Measurements from ENCODE around the gene DOCK3. TPM values are rescaled to one million over a fixed set of nuclear protein-coding genes. Genes with fewer than 3 reads are reported as not detected.

Gene DOCK3
- total RNA-seq, 1 experiment from 2014 or later, result 0.47 TPM

- intact Hi-C loops (cut with micrococcal nuclease; ENCODE audit: unreplicated experiment), result no loop called here
- ChIA-PET POLR2A (ENCODE audit: low non-redundant PET) (no interaction called here), CTCF (no interaction called here)
- no peak for DNase-seq (ENCODE audit: low spot score)
- Histone ChIP-seq H3K27me3 (replicated peaks; ENCODE audit: insufficient read depth, low read depth, low read length, poor library complexity) (no peaks in the 10 kb centered on the region), H3K9me3 (ENCODE audit: low read depth, low read length, poor library complexity, severe bottlenecking) (no peaks in the 10 kb centered on the region), H3K27ac (ENCODE audit: low read depth, low read length, poor library complexity, severe bottlenecking) (no peak overlapping the region), H3K36me3 (ENCODE audit: insufficient read depth, low read length, poor library complexity, severe bottlenecking) (no peaks in the 10 kb centered on the region), H3K4me3 (ENCODE audit: low read depth, low read length, poor library complexity, severe bottlenecking) (no peak overlapping the region), H3K4me1 (ENCODE audit: insufficient read depth, low read length, poor library complexity, severe bottlenecking) (no peaks in the 10 kb centered on the region)
- BruUV-seq (replicated peaks), result no TSS peak
- no peak for TF ChIP-seq EZH2 (IDR thresholded peaks at IDR 0.05; ENCODE audit: borderline replicate concordance, low read depth, low read length, poor library complexity, severe bottlenecking)
- TF ChIP-seq, protein P1, sequence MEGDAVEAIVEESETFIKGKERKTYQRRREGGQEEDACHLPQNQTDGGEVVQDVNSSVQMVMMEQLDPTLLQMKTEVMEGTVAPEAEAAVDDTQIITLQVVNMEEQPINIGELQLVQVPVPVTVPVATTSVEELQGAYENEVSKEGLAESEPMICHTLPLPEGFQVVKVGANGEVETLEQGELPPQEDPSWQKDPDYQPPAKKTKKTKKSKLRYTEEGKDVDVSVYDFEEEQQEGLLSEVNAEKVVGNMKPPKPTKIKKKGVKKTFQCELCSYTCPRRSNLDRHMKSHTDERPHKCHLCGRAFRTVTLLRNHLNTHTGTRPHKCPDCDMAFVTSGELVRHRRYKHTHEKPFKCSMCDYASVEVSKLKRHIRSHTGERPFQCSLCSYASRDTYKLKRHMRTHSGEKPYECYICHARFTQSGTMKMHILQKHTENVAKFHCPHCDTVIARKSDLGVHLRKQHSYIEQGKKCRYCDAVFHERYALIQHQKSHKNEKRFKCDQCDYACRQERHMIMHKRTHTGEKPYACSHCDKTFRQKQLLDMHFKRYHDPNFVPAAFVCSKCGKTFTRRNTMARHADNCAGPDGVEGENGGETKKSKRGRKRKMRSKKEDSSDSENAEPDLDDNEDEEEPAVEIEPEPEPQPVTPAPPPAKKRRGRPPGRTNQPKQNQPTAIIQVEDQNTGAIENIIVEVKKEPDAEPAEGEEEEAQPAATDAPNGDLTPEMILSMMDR (conservative IDR thresholded peaks at IDR 0.05; ENCODE audit: low read depth, low read length), result no peak
Observed at GRCh38 chr3:50637945-50638344, 36.8 kb upstream of the DOCK3 start.

GRCh38 chr3:50639055-50639494 lies 35.7 kb upstream of the DOCK3 start:
- H3K9me3 ChIP-seq (ENCODE audit: low read depth, low read length, poor library complexity, severe bottlenecking), result no peaks in the 10 kb centered on the region
- no peak overlapping the region for H3K4me3 ChIP-seq (ENCODE audit: low read depth, low read length, poor library complexity, severe bottlenecking)
- H3K36me3 ChIP-seq (ENCODE audit: insufficient read depth, low read length, poor library complexity, severe bottlenecking), result no peaks in the 10 kb centered on the region
- no peaks in the 10 kb centered on the region for H3K4me1 ChIP-seq (ENCODE audit: insufficient read depth, low read length, poor library complexity, severe bottlenecking)
- DNase-seq (ENCODE audit: low spot score), result no peak
- TF ChIP-seq, protein P1 (conservative IDR thresholded peaks at IDR 0.05; ENCODE audit: low read depth, low read length), result no peak
- no peak for TF ChIP-seq EZH2 (IDR thresholded peaks at IDR 0.05; ENCODE audit: borderline replicate concordance, low read depth, low read length, poor library complexity, severe bottlenecking)
- no TSS peak for BruUV-seq (replicated peaks)
- CTCF ChIA-PET, result no interaction called here
- H3K27me3 ChIP-seq (replicated peaks; ENCODE audit: insufficient read depth, low read depth, low read length, poor library complexity), result no peaks in the 10 kb centered on the region
- intact Hi-C loops (cut with micrococcal nuclease; ENCODE audit: unreplicated experiment), result no loop called here
- POLR2A ChIA-PET (ENCODE audit: low non-redundant PET), result no interaction called here
- H3K27ac ChIP-seq (ENCODE audit: low read depth, low read length, poor library complexity, severe bottlenecking), result no peak overlapping the region

DNA sequence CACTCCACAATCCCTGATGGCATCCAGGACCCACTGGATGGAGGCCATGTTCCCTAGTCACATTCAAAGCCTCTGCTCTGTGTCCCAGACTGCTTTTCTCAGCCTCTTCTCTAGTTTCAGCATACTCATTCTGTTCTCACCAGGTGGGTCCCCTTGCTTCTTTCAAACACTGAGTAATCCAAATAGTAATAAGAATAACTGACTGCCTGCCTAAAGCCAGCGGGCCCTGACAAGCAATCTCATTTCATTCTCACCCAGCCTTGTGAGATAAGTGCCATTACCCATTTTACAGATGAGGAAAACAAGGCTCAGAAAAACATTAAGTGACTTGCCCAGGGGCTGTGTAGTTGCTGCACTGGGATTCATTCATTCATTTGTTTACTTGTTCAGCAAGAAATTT lies 32.3 kb upstream of the DOCK3 start:
- TF ChIP-seq, protein P1 (conservative IDR thresholded peaks at IDR 0.05; ENCODE audit: low read depth, low read length), result no peak
- TF ChIP-seq EZH2 (IDR thresholded peaks at IDR 0.05; ENCODE audit: borderline replicate concordance, low read depth, low read length, poor library complexity, severe bottlenecking), result no peak
- H3K27me3 ChIP-seq (replicated peaks; ENCODE audit: insufficient read depth, low read depth, low read length, poor library complexity), result no peaks in the 10 kb centered on the region
- no peaks in the 10 kb centered on the region for H3K9me3 ChIP-seq (ENCODE audit: low read depth, low read length, poor library complexity, severe bottlenecking)
- H3K36me3 ChIP-seq (ENCODE audit: insufficient read depth, low read length, poor library complexity, severe bottlenecking), result no peaks in the 10 kb centered on the region
- CTCF ChIA-PET, result no interaction called here
- H3K4me3 ChIP-seq (ENCODE audit: low read depth, low read length, poor library complexity, severe bottlenecking), result no peak overlapping the region
- BruUV-seq (replicated peaks), result no TSS peak
- H3K27ac ChIP-seq (ENCODE audit: low read depth, low read length, poor library complexity, severe bottlenecking), result no peak overlapping the region
- no peaks in the 10 kb centered on the region for H3K4me1 ChIP-seq (ENCODE audit: insufficient read depth, low read length, poor library complexity, severe bottlenecking)
- POLR2A ChIA-PET (ENCODE audit: low non-redundant PET), result no interaction called here
- intact Hi-C loops (cut with micrococcal nuclease; ENCODE audit: unreplicated experiment), result no loop called here
- DNase-seq (ENCODE audit: low spot score), result no peak
